GM23338 (cell line): ENCODE measurements around the gene FBXO47. TPM values are rescaled to one million over a fixed set of nuclear protein-coding genes. Genes with fewer than 3 reads are reported as not detected.

Experiments used
- ATAC-seq: fragments of 200-7000 bp; cut with Tn5 transposase; 3 replicates; pipeline ENCODE4 v1.9.1; 2020
- DNase-seq: peaks from one replicate; pipeline ENCODE4 v3.0.0-alpha.2; 2015; ENCODE audit warnings: low spot score
- H2AFZ ChIP-seq: fragments of 200-600 bp; sonication (generic); 2 replicates; pipeline ENCODE4 v1.8.0; 2016; ENCODE audit warnings: antibody characterized with exemption, mild to moderate bottlenecking, moderate library complexity
- H3F3A ChIP-seq: fragments of 200-600 bp; sonication (generic); replicated peaks from 2 replicates; pipeline ENCODE4 v1.8.0; 2017; ENCODE audit warnings: antibody characterized with exemption, mixed run types, low read depth
- H3K27ac ChIP-seq: fragments of 200-600 bp; sonication (generic); 2 replicates; pipeline ENCODE4 v1.6.1; 2016; ENCODE audit warnings: low read depth
- H3K27me3 ChIP-seq: fragments of 200-600 bp; sonication (generic); 2 replicates; pipeline ENCODE4 v1.8.0; 2016; ENCODE audit warnings: mild to moderate bottlenecking, mixed run types, moderate library complexity; ENCODE audit not compliant: insufficient read depth
- H3K36me3 ChIP-seq: fragments of 200-600 bp; sonication (generic); 2 replicates; pipeline ENCODE4 v1.8.0; 2016; ENCODE audit warnings: mild to moderate bottlenecking; ENCODE audit not compliant: insufficient read depth
- H3K4me1 ChIP-seq: fragments of 200-600 bp; sonication (generic); 2 replicates; pipeline ENCODE4 v1.8.0; 2016; ENCODE audit warnings: mild to moderate bottlenecking, moderate library complexity; ENCODE audit not compliant: insufficient read depth
- H3K4me2 ChIP-seq: fragments of 200-600 bp; sonication (generic); 2 replicates; pipeline ENCODE4 v1.7.1; 2017; ENCODE audit warnings: mixed run types
- H3K4me3 ChIP-seq: fragments of 200-600 bp; sonication (generic); 2 replicates; pipeline ENCODE4 v1.6.1; 2016; ENCODE audit warnings: mixed run types
- H3K79me2 ChIP-seq: fragments of 200-600 bp; sonication (generic); replicated peaks from 2 replicates; pipeline ENCODE4 v1.8.0; 2017; ENCODE audit warnings: mild to moderate bottlenecking; ENCODE audit not compliant: insufficient read depth
- H3K9me2 ChIP-seq: fragments of 200-600 bp; sonication (generic); 2 replicates; pipeline ENCODE4 v1.8.0; 2017; ENCODE audit not compliant: insufficient read depth
- H4K20me1 ChIP-seq: fragments of 200-600 bp; sonication (generic); replicated peaks from 2 replicates; pipeline ENCODE4 v1.8.0; 2017; ENCODE audit warnings: mild to moderate bottlenecking; ENCODE audit not compliant: insufficient read depth
- H3K27ac Mint-ChIP-seq: 2 replicates; pipeline ENCODE4 v1.8.0; 2020; ENCODE audit warnings: inconsistent platforms, mild to moderate bottlenecking, moderate library complexity, mixed read lengths
- H3K27me3 Mint-ChIP-seq: 3 replicates; pipeline ENCODE4 v1.8.0; 2022; ENCODE audit warnings: low read depth, mild to moderate bottlenecking, moderate library complexity, mixed read lengths, inconsistent platforms; ENCODE audit not compliant: insufficient read depth, poor library complexity
- H3K36me3 Mint-ChIP-seq: 3 replicates; pipeline ENCODE4 v1.8.0; 2021; ENCODE audit warnings: low read depth, mild to moderate bottlenecking, inconsistent platforms, moderate library complexity, mixed read lengths
- H3K4me1 Mint-ChIP-seq: 3 replicates; pipeline ENCODE4 v1.8.0; 2020; ENCODE audit warnings: mild to moderate bottlenecking, inconsistent platforms, mixed read lengths
- H3K4me3 Mint-ChIP-seq: 3 replicates; pipeline ENCODE4 v1.8.0; 2021; ENCODE audit warnings: moderate library complexity, mild to moderate bottlenecking, inconsistent platforms, mixed read lengths
- H3K9me3 Mint-ChIP-seq: 3 replicates; pipeline ENCODE4 v1.8.0; 2020; ENCODE audit warnings: moderate library complexity, mild to moderate bottlenecking, inconsistent platforms, mixed read lengths
- CREB1 ChIP-seq: fragments of 250-450 bp; sonication (Bioruptor Pico); IDR thresholded peaks from 2 replicates; pipeline ENCODE4 v1.5.0; 2020; ENCODE audit warnings: low read depth, mild to moderate bottlenecking, moderate library complexity
- EZH2 ChIP-seq: fragments of 200-600 bp; sonication (generic); IDR thresholded peaks from one replicate; pipeline ENCODE4 v1.8.0; 2017; ENCODE audit warnings: antibody characterized with exemption, mild to moderate bottlenecking, low read depth; ENCODE audit not compliant: unreplicated experiment
- EZH2phosphoT487 ChIP-seq: fragments of 200-600 bp; sonication (generic); IDR thresholded peaks from one replicate; pipeline ENCODE4 v1.8.1; 2018; ENCODE audit warnings: antibody characterized with exemption; ENCODE audit not compliant: unreplicated experiment
- JUNB ChIP-seq: IDR thresholded peaks from one replicate; pipeline ENCODE4 v1.6.1; 2016; ENCODE audit warnings: antibody characterized with exemption; ENCODE audit not compliant: unreplicated experiment
- STAT1 ChIP-seq: IDR thresholded peaks from one replicate; pipeline ENCODE4 v1.6.1; 2016; ENCODE audit warnings: antibody characterized with exemption; ENCODE audit not compliant: unreplicated experiment
- ZNF331 ChIP-seq: fragments of 250-450 bp; sonication (Bioruptor Pico); IDR thresholded peaks from 2 replicates; pipeline ENCODE4 v1.5.0; 2020; ENCODE audit warnings: low read depth, mild to moderate bottlenecking, moderate library complexity
- polyA plus RNA-seq: library from polyadenylated mRNA; unstranded; fragments of >200 nt; fragmentation: Nextera tagmentation; extraction: Ambion mirVana; gene quantifications from 2 replicates; pipeline ENCODE4 v1.2.1, GENCODE V29; 2016
- total RNA-seq: library from RNA; depleted of rRNA; stranded (reverse); fragments of >200 nt; shearing (Covaris generic); gene quantifications from 2 replicates; pipeline ENCODE4 v1.2.3, GENCODE V29; 2014
- TF ChIP-seq, protein P1 (sequence below): IDR thresholded peaks from one replicate; pipeline ENCODE4 v1.6.1; 2018; ENCODE audit warnings: antibody characterized with exemption; ENCODE audit not compliant: unreplicated experiment
- TF ChIP-seq, protein P2 (sequence below): IDR thresholded peaks from 2 replicates; pipeline ENCODE4 v1.6.1; 2016; ENCODE audit warnings: antibody characterized with exemption
- TF ChIP-seq, protein P3 (sequence below), 2 experiments: fragments of 200-600 bp in 1 of 2; sonication (generic) in 1 of 2; conservative IDR thresholded peaks; 2 replicates each; pipeline versions ENCODE4 v1.5.1 to v1.6.1; 2016 to 2017; ENCODE audit warnings: antibody characterized with exemption in 2 of 2, low read depth in 2 of 2, mild to moderate bottlenecking in 2 of 2, moderate library complexity in 1 of 2
- TF ChIP-seq, protein P4 (sequence below): fragments of 250-450 bp; sonication (Bioruptor Pico); IDR thresholded peaks from 2 replicates; pipeline ENCODE4 v1.5.0; 2020; ENCODE audit warnings: mild to moderate bottlenecking, moderate library complexity

Gene FBXO47
- total and polyA plus RNA-seq, 2 experiments from 2014 or later = not detected

DNA sequence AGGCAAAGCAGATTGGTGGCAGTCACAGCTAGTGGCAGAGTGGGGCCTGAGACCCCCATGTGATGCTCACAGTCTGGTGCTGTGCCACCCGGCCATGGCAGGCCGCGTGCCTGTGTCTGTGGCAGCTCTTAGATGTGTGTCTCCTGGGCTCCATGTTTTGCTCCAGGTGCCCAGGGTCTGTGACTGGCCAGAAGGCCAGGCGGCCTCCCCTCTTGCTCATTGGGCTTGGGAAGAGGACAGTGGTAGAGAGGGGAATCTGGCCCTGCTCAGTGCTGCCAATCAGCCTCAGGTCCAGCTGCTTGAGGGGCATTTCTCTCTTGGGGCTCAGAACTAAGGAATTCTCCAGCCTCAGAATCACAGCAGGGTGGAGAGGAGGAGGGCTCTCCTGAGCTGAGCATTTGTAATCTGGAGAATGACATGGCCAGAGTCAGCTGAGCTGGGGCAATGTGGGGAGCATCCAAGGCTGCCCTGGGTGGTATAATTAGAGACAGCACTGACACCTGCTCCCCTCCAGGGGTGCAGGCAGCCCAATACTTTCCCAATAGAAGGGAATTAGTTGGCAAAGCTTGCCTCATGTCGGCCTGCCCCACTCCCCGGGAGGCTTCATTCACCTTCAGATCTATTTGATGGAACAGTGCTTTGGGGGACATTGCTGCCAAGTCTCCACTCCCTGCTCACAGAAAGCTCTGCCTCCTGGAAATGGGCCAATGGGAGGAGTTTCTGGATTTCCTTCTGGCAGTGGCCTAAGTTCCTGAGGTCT, 44.5 kb downstream of the FBXO47 start (continued):
- TF ChIP-seq, protein P1, sequence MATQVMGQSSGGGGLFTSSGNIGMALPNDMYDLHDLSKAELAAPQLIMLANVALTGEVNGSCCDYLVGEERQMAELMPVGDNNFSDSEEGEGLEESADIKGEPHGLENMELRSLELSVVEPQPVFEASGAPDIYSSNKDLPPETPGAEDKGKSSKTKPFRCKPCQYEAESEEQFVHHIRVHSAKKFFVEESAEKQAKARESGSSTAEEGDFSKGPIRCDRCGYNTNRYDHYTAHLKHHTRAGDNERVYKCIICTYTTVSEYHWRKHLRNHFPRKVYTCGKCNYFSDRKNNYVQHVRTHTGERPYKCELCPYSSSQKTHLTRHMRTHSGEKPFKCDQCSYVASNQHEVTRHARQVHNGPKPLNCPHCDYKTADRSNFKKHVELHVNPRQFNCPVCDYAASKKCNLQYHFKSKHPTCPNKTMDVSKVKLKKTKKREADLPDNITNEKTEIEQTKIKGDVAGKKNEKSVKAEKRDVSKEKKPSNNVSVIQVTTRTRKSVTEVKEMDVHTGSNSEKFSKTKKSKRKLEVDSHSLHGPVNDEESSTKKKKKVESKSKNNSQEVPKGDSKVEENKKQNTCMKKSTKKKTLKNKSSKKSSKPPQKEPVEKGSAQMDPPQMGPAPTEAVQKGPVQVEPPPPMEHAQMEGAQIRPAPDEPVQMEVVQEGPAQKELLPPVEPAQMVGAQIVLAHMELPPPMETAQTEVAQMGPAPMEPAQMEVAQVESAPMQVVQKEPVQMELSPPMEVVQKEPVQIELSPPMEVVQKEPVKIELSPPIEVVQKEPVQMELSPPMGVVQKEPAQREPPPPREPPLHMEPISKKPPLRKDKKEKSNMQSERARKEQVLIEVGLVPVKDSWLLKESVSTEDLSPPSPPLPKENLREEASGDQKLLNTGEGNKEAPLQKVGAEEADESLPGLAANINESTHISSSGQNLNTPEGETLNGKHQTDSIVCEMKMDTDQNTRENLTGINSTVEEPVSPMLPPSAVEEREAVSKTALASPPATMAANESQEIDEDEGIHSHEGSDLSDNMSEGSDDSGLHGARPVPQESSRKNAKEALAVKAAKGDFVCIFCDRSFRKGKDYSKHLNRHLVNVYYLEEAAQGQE = no peak
- TF ChIP-seq EZH2 (no peak), CREB1 (CRISPR knock-in tag) (no peak), EZH2phosphoT487 (no peak), STAT1 (no peak), JUNB (no peak), ZNF331 (no peak)
- TF ChIP-seq, protein P2, sequence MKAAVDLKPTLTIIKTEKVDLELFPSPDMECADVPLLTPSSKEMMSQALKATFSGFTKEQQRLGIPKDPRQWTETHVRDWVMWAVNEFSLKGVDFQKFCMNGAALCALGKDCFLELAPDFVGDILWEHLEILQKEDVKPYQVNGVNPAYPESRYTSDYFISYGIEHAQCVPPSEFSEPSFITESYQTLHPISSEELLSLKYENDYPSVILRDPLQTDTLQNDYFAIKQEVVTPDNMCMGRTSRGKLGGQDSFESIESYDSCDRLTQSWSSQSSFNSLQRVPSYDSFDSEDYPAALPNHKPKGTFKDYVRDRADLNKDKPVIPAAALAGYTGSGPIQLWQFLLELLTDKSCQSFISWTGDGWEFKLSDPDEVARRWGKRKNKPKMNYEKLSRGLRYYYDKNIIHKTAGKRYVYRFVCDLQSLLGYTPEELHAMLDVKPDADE = no peak
- TF ChIP-seq, protein P3, sequence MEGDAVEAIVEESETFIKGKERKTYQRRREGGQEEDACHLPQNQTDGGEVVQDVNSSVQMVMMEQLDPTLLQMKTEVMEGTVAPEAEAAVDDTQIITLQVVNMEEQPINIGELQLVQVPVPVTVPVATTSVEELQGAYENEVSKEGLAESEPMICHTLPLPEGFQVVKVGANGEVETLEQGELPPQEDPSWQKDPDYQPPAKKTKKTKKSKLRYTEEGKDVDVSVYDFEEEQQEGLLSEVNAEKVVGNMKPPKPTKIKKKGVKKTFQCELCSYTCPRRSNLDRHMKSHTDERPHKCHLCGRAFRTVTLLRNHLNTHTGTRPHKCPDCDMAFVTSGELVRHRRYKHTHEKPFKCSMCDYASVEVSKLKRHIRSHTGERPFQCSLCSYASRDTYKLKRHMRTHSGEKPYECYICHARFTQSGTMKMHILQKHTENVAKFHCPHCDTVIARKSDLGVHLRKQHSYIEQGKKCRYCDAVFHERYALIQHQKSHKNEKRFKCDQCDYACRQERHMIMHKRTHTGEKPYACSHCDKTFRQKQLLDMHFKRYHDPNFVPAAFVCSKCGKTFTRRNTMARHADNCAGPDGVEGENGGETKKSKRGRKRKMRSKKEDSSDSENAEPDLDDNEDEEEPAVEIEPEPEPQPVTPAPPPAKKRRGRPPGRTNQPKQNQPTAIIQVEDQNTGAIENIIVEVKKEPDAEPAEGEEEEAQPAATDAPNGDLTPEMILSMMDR (conservative IDR thresholded peaks at IDR 0.05; ENCODE audit: low read depth in 2 of 2) = no peak

DNA sequence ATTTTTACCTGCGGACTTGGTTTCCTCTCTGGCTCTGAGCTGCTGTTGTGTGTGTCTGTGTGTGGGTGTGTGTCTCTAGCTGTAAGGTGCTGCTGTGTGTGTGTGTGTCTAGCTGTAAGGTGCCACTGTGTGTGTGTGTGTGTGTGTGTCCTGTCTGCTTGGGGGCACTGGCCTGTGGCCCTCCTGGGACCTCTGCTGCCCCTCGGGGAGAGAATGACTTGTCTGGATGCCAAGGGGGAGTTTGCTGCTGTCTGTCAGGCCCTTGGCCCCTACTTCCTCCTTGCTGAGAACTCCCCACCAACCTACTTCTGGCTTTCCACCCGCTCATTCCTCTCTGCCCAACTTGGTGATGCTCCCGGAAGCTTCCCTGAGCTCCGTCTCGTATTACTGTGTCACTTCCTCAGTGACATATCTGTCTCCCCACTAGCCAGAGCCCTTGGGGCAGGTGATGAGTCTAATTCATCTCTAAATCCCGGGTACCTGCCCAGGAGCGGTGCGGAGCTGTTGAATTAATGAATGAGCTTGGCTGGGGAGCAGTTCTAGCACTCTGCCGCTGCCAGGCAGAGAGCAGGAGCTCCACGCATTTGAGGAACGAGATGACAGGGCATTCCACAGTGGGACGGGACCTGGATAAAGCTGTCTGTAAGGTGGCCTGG, 45.3 kb downstream of the FBXO47 start:
- no peak overlapping the region for H2AFZ ChIP-seq
- ATAC-seq (no peak), DNase-seq (peak; percentile 26)
- no peaks in the 10 kb centered on the region for H3K9me3 Mint-ChIP-seq
- H3K9me2 ChIP-seq = 0 out of 2 replicates have a peak, but pooled peaks cover 3% of the 10 kb centered on the region
- H4K20me1 ChIP-seq = peaks cover 8% of the 10 kb centered on the region
- peak overlapping the region; percentile 4; the same call in 1 of the 2 replicates for H3K27ac Mint-ChIP-seq
- peaks cover 34% of the 10 kb centered on the region for H3K4me1 Mint-ChIP-seq
- H3K4me2 ChIP-seq = no peak overlapping the region; the same call in 1 of the 2 replicates
- H3K27ac ChIP-seq = peak overlapping the region; percentile 53
- H3K79me2 ChIP-seq = no peaks in the 10 kb centered on the region
- no peaks in the 10 kb centered on the region; the same call in 1 of the 2 replicates for H3K36me3 ChIP-seq
- no peak overlapping the region; the same call in 2 of the 3 replicates for H3K4me3 Mint-ChIP-seq
- H3F3A ChIP-seq = peaks cover 13% of the 10 kb centered on the region; the same call in 1 of the 2 replicates
- peaks cover 19% of the 10 kb centered on the region for H3K4me1 ChIP-seq
- H3K27me3 Mint-ChIP-seq = peaks cover 14% of the 10 kb centered on the region
- H3K4me3 ChIP-seq = no peak overlapping the region
- no peaks in the 10 kb centered on the region for H3K27me3 ChIP-seq
- peaks cover 31% of the 10 kb centered on the region for H3K36me3 Mint-ChIP-seq
- TF ChIP-seq EZH2 (no peak), JUNB (no peak), STAT1 (no peak)
- TF ChIP-seq, protein P4, sequence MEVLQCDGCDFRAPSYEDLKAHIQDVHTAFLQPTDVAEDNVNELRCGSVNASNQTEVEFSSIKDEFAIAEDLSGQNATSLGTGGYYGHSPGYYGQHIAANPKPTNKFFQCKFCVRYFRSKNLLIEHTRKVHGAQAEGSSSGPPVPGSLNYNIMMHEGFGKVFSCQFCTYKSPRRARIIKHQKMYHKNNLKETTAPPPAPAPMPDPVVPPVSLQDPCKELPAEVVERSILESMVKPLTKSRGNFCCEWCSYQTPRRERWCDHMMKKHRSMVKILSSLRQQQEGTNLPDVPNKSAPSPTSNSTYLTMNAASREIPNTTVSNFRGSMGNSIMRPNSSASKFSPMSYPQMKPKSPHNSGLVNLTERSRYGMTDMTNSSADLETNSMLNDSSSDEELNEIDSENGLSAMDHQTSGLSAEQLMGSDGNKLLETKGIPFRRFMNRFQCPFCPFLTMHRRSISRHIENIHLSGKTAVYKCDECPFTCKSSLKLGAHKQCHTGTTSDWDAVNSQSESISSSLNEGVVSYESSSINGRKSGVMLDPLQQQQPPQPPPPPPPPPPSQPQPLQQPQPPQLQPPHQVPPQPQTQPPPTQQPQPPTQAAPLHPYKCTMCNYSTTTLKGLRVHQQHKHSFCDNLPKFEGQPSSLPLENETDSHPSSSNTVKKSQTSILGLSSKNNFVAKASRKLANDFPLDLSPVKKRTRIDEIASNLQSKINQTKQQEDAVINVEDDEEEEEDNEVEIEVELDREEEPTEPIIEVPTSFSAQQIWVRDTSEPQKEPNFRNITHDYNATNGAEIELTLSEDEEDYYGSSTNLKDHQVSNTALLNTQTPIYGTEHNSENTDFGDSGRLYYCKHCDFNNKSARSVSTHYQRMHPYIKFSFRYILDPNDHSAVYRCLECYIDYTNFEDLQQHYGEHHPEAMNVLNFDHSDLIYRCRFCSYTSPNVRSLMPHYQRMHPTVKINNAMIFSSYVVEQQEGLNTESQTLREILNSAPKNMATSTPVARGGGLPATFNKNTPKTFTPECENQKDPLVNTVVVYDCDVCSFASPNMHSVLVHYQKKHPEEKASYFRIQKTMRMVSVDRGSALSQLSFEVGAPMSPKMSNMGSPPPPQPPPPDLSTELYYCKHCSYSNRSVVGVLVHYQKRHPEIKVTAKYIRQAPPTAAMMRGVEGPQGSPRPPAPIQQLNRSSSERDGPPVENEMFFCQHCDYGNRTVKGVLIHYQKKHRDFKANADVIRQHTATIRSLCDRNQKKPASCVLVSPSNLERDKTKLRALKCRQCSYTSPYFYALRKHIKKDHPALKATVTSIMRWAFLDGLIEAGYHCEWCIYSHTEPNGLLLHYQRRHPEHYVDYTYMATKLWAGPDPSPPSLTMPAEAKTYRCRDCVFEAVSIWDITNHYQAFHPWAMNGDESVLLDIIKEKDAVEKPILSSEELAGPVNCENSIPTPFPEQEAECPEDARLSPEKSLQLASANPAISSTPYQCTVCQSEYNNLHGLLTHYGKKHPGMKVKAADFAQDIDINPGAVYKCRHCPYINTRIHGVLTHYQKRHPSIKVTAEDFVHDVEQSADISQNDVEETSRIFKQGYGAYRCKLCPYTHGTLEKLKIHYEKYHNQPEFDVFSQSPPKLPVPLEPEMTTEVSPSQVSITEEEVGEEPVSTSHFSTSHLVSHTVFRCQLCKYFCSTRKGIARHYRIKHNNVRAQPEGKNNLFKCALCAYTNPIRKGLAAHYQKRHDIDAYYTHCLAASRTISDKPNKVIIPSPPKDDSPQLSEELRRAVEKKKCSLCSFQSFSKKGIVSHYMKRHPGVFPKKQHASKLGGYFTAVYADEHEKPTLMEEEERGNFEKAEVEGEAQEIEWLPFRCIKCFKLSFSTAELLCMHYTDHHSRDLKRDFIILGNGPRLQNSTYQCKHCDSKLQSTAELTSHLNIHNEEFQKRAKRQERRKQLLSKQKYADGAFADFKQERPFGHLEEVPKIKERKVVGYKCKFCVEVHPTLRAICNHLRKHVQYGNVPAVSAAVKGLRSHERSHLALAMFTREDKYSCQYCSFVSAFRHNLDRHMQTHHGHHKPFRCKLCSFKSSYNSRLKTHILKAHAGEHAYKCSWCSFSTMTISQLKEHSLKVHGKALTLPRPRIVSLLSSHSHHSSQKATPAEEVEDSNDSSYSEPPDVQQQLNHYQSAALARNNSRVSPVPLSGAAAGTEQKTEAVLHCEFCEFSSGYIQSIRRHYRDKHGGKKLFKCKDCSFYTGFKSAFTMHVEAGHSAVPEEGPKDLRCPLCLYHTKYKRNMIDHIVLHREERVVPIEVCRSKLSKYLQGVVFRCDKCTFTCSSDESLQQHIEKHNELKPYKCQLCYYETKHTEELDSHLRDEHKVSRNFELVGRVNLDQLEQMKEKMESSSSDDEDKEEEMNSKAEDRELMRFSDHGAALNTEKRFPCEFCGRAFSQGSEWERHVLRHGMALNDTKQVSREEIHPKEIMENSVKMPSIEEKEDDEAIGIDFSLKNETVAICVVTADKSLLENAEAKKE = no peak
